Measurements from ENCODE around the gene P2RX3.
A peak's percentile ranks its signal among the peaks of the same experiment; 100 is the strongest.

P2RX3 gene

DNA sequence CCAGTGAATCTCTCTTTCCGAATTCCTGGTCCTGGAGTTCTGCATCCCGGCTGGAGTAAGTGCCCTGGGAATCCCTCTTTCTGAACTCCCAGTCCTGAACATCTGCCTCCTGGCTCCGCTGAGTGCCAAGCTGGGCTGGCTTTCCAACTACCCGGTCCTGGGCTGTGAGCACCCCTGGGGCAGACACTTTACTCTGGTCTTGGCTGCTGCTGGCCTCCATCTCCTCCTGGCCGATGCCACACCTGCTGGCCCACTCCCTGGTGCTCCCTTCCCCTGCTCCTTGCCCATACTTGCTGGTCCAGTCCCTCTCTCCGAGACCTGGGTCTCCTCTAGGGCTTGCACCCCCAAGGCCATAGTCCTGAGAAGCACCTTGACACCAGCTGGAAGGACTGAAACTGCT is 28.1 kb upstream of the P2RX3 start:
- no peak for TF ChIP-seq POLR2AphosphoS5 (IDR thresholded peaks at IDR 0.05; ENCODE audit: low read depth, low read length)
- TF ChIP-seq SIN3A (IDR thresholded peaks at IDR 0.05; ENCODE audit: borderline replicate concordance, insufficient read depth, low read length): no peak
- no peak for TF ChIP-seq TAF1 (IDR thresholded peaks at IDR 0.05; ENCODE audit: borderline replicate concordance, insufficient read depth, low read length)

DNA sequence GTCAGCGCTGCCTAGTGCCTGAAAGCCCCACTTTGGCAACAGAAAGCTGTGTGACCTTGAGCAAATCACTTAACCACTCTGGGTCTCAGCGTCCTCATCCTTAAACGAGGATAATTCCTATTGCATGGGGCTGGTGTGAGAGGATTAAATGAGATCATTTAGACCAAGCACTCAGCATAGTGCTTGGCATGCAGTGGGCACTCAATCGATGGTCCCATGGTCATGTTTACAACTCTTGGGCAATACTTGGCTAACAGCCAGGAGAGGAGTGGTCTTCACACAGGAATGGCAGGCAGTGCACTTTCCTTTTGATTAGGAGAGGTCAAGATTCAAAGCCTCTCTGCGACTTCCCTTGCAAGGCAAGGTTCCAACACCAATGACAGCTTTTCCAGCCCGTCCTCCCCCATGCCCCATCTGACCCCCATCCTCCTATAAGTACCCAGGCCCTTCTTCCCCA is 27.5 kb upstream of the P2RX3 start:
- peak; percentile 32 for TF ChIP-seq FOXP2 (optimal IDR thresholded peaks at IDR 0.05; ENCODE audit: borderline replicate concordance, extremely low read depth, extremely low read length, insufficient read depth)
- TF ChIP-seq, protein P1, sequence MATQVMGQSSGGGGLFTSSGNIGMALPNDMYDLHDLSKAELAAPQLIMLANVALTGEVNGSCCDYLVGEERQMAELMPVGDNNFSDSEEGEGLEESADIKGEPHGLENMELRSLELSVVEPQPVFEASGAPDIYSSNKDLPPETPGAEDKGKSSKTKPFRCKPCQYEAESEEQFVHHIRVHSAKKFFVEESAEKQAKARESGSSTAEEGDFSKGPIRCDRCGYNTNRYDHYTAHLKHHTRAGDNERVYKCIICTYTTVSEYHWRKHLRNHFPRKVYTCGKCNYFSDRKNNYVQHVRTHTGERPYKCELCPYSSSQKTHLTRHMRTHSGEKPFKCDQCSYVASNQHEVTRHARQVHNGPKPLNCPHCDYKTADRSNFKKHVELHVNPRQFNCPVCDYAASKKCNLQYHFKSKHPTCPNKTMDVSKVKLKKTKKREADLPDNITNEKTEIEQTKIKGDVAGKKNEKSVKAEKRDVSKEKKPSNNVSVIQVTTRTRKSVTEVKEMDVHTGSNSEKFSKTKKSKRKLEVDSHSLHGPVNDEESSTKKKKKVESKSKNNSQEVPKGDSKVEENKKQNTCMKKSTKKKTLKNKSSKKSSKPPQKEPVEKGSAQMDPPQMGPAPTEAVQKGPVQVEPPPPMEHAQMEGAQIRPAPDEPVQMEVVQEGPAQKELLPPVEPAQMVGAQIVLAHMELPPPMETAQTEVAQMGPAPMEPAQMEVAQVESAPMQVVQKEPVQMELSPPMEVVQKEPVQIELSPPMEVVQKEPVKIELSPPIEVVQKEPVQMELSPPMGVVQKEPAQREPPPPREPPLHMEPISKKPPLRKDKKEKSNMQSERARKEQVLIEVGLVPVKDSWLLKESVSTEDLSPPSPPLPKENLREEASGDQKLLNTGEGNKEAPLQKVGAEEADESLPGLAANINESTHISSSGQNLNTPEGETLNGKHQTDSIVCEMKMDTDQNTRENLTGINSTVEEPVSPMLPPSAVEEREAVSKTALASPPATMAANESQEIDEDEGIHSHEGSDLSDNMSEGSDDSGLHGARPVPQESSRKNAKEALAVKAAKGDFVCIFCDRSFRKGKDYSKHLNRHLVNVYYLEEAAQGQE (IDR thresholded peaks at IDR 0.05; ENCODE audit: insufficient read depth in 1 of 2, low read depth in 2 of 2, low read length in 2 of 2): no peak; a peak in 1 of 4 replicates

- no peak for TF ChIP-seq TAF1 (IDR thresholded peaks at IDR 0.05; ENCODE audit: borderline replicate concordance, insufficient read depth, low read length)
- TF ChIP-seq, protein P1 (IDR thresholded peaks at IDR 0.05; ENCODE audit: insufficient read depth in 1 of 2, low read depth in 2 of 2, low read length in 2 of 2): peak in 1 of 2 experiments; percentile 17; a peak in 1 of 4 replicates
- peak; percentile 53 for TF ChIP-seq FOXP2 (optimal IDR thresholded peaks at IDR 0.05; ENCODE audit: borderline replicate concordance, extremely low read depth, extremely low read length, insufficient read depth)
- peak; percentile 88; the same call in 1 of the 2 replicates for TF ChIP-seq SIN3A (IDR thresholded peaks at IDR 0.05; ENCODE audit: borderline replicate concordance, insufficient read depth, low read length)
- no peak; the same call in 1 of the 2 replicates for TF ChIP-seq POLR2AphosphoS5 (IDR thresholded peaks at IDR 0.05; ENCODE audit: low read depth, low read length)
These were observed 26.8 kb upstream of the P2RX3 start for GRCh38 chr11:57311109-57311936.

- TF ChIP-seq POLR2AphosphoS5 (IDR thresholded peaks at IDR 0.05; ENCODE audit: low read depth, low read length) (no peak), FOXP2 (optimal IDR thresholded peaks at IDR 0.05; ENCODE audit: borderline replicate concordance, extremely low read depth, extremely low read length, insufficient read depth) (no peak), TAF1 (IDR thresholded peaks at IDR 0.05; ENCODE audit: borderline replicate concordance, insufficient read depth, low read length) (no peak), SIN3A (IDR thresholded peaks at IDR 0.05; ENCODE audit: borderline replicate concordance, insufficient read depth, low read length) (no peak)
- TF ChIP-seq, protein P1 (IDR thresholded peaks at IDR 0.05; ENCODE audit: insufficient read depth in 1 of 2, low read depth in 2 of 2, low read length in 2 of 2): no peak
These were observed 25.6 kb upstream of the P2RX3 start for GRCh38 chr11:57312511-57313021.

DNA sequence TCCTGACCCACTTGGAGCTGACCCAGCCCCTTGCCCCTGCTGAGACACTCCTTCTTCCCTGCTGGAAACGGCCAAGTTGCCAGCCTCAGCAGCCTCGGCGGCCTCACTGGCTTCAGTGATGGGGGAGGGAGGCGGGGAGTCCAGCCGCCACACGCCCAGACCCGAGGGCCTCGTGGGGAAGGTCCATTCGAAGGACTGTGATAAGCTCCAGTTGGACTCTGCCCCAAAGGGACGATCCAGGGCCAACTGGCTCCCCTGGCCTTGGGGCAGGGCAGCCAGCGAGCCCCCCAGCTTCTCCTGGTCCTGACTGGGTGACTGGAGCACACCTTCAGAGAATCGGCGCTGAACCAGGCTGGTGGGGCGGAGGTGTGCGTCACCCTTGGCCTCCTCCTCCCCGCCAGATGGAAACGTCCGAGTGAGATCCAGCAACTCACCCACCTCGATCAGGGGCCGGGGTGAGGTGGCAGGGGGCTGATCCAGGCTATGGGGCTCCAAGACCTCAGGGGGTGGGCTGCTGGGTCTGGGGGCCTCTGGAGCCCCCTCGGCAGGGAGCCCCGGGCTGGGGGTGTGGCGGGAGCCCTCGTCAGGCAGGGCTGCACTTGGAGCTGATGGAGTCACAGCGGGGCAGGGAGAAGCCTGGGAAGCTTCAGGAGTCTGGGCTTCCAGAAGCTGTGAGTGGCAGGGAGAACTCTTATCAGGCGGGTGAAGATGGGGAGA is 24.9 kb upstream of the P2RX3 start:
- TF ChIP-seq POLR2AphosphoS5 (IDR thresholded peaks at IDR 0.05; ENCODE audit: low read depth, low read length) (no peak), SIN3A (IDR thresholded peaks at IDR 0.05; ENCODE audit: borderline replicate concordance, insufficient read depth, low read length) (no peak), FOXP2 (optimal IDR thresholded peaks at IDR 0.05; ENCODE audit: borderline replicate concordance, extremely low read depth, extremely low read length, insufficient read depth) (no peak), TAF1 (IDR thresholded peaks at IDR 0.05; ENCODE audit: borderline replicate concordance, insufficient read depth, low read length) (no peak)
- TF ChIP-seq, protein P1 (IDR thresholded peaks at IDR 0.05; ENCODE audit: insufficient read depth in 1 of 2, low read depth in 2 of 2, low read length in 2 of 2): no peak

Data from PFSK-1 (cell line).